Skeletal muscle satellite cell (primary cell): ENCODE measurements around the gene CCBE1.

ENCODE experiments used
- H3K27me3 ChIP-seq: 2 replicates; pipeline ENCODE4 v1.7.0; 2013; ENCODE audit warnings: low read length; ENCODE audit not compliant: control insufficient read depth, insufficient read depth
- H3K36me3 ChIP-seq: 2 replicates; pipeline ENCODE4 v1.7.0; 2013; ENCODE audit warnings: mild to moderate bottlenecking, control low read depth, low read length; ENCODE audit not compliant: insufficient read depth
- H3K4me1 ChIP-seq: 2 replicates; pipeline ENCODE4 v1.7.0; 2013; ENCODE audit warnings: low read length; ENCODE audit not compliant: control insufficient read depth, insufficient read depth
- H3K4me2 ChIP-seq: 2 replicates; pipeline ENCODE4 v1.7.0; 2013; ENCODE audit warnings: mild to moderate bottlenecking, low read length
- H3K4me3 ChIP-seq: 2 replicates; pipeline ENCODE4 v1.7.0; 2013; ENCODE audit warnings: low read length
- H3K9ac ChIP-seq: 2 replicates; pipeline ENCODE4 v1.7.0; 2013; ENCODE audit warnings: mild to moderate bottlenecking, low read depth, low read length, moderate library complexity
- H3K9me3 ChIP-seq: replicated peaks from 2 replicates; pipeline ENCODE4 v1.7.0; 2013; ENCODE audit warnings: mild to moderate bottlenecking, control low read depth, low read length

The CCBE1 gene

GRCh38 chr18:59631583-59632181 lies 65.5 kb downstream of the CCBE1 start:
- H3K4me1 ChIP-seq: no peaks in the 10 kb centered on the region
- no peak overlapping the region for H3K4me2 ChIP-seq
- H3K9ac ChIP-seq: no peak overlapping the region
- no peaks in the 10 kb centered on the region for H3K36me3 ChIP-seq
- H3K9me3 ChIP-seq: no peaks in the 10 kb centered on the region
- no peaks in the 10 kb centered on the region for H3K27me3 ChIP-seq
- no peak overlapping the region for H3K4me3 ChIP-seq

- Histone ChIP-seq H3K4me3 (no peak overlapping the region), H3K9me3 (no peaks in the 10 kb centered on the region), H3K27me3 (no peaks in the 10 kb centered on the region), H3K36me3 (no peaks in the 10 kb centered on the region), H3K4me1 (no peaks in the 10 kb centered on the region), H3K4me2 (no peak overlapping the region), H3K9ac (no peak overlapping the region)
Measured at GRCh38 chr18:59629894-59630293, 67.3 kb downstream of the CCBE1 start.

GRCh38 chr18:59628995-59629394 lies 68.2 kb downstream of the CCBE1 start:
- H3K4me1 ChIP-seq: peaks cover 8% of the 10 kb centered on the region

GRCh38 chr18:59627414-59627813 lies 69.8 kb downstream of the CCBE1 start:
- Histone ChIP-seq H3K4me1 (peaks cover 22% of the 10 kb centered on the region), H3K36me3 (no peaks in the 10 kb centered on the region), H3K27me3 (no peaks in the 10 kb centered on the region), H3K9me3 (no peaks in the 10 kb centered on the region), H3K4me2 (no peak overlapping the region), H3K9ac (no peak overlapping the region), H3K4me3 (no peak overlapping the region)

More at GRCh38 chr18:59628995-59629394, 68.2 kb downstream of the CCBE1 start:
- Histone ChIP-seq H3K27me3 (no peaks in the 10 kb centered on the region), H3K4me2 (no peak overlapping the region), H3K9me3 (no peaks in the 10 kb centered on the region), H3K9ac (no peak overlapping the region), H3K36me3 (no peaks in the 10 kb centered on the region), H3K4me3 (no peak overlapping the region)

- Histone ChIP-seq H3K9ac (no peak overlapping the region), H3K9me3 (no peaks in the 10 kb centered on the region), H3K4me3 (no peak overlapping the region), H3K4me1 (peaks cover 43% of the 10 kb centered on the region), H3K36me3 (no peaks in the 10 kb centered on the region), H3K27me3 (no peaks in the 10 kb centered on the region), H3K4me2 (peak overlapping the region; percentile 70)
Measured at GRCh38 chr18:59624369-59624765, 72.9 kb downstream of the CCBE1 start.

- no peaks in the 10 kb centered on the region for H3K36me3 ChIP-seq
- H3K4me2 ChIP-seq: peak overlapping the region; percentile 70
- H3K27me3 ChIP-seq: no peaks in the 10 kb centered on the region
- peaks cover 43% of the 10 kb centered on the region for H3K4me1 ChIP-seq
- H3K4me3 ChIP-seq: peak overlapping the region; percentile 26
- H3K9me3 ChIP-seq: no peaks in the 10 kb centered on the region
- H3K9ac ChIP-seq: peak overlapping the region; percentile 2
Measured at GRCh38 chr18:59623456-59624368, 73.5 kb downstream of the CCBE1 start.

- Histone ChIP-seq H3K4me2 (no peak overlapping the region), H3K36me3 (no peaks in the 10 kb centered on the region), H3K27me3 (no peaks in the 10 kb centered on the region), H3K9me3 (no peaks in the 10 kb centered on the region), H3K4me1 (peaks cover 63% of the 10 kb centered on the region), H3K4me3 (no peak overlapping the region), H3K9ac (no peak overlapping the region)
Measured at GRCh38 chr18:59621027-59621426, 76.2 kb downstream of the CCBE1 start.

GRCh38 chr18:59620381-59620780 lies 76.8 kb downstream of the CCBE1 start:
- H3K36me3 ChIP-seq: no peaks in the 10 kb centered on the region
- peaks cover 65% of the 10 kb centered on the region for H3K4me1 ChIP-seq
- H3K27me3 ChIP-seq: no peaks in the 10 kb centered on the region
- no peaks in the 10 kb centered on the region for H3K9me3 ChIP-seq
- H3K4me3 ChIP-seq: no peak overlapping the region
- no peak overlapping the region for H3K4me2 ChIP-seq
- no peak overlapping the region for H3K9ac ChIP-seq

- Histone ChIP-seq H3K27me3 (no peaks in the 10 kb centered on the region), H3K4me1 (peaks cover 65% of the 10 kb centered on the region), H3K36me3 (no peaks in the 10 kb centered on the region)
Measured at GRCh38 chr18:59619816-59620215, 77.4 kb downstream of the CCBE1 start.

GRCh38 chr18:59617468-59617932 lies 79.7 kb downstream of the CCBE1 start:
- H3K4me1 ChIP-seq: peaks cover 49% of the 10 kb centered on the region
- no peaks in the 10 kb centered on the region for H3K36me3 ChIP-seq
- H3K9me3 ChIP-seq: no peaks in the 10 kb centered on the region

More at GRCh38 chr18:59619816-59620215, 77.4 kb downstream of the CCBE1 start:
- no peak overlapping the region for H3K4me2 ChIP-seq
- no peak overlapping the region for H3K9ac ChIP-seq
- no peak overlapping the region for H3K4me3 ChIP-seq
- H3K9me3 ChIP-seq: no peaks in the 10 kb centered on the region

GRCh38 chr18:59616501-59616900 lies 80.7 kb downstream of the CCBE1 start:
- no peak overlapping the region for H3K4me2 ChIP-seq
- H3K9ac ChIP-seq: no peak overlapping the region
- no peaks in the 10 kb centered on the region for H3K9me3 ChIP-seq
- H3K4me1 ChIP-seq: peaks cover 46% of the 10 kb centered on the region
- H3K4me3 ChIP-seq: no peak overlapping the region
- H3K36me3 ChIP-seq: no peaks in the 10 kb centered on the region
- H3K27me3 ChIP-seq: no peaks in the 10 kb centered on the region

More at GRCh38 chr18:59617468-59617932, 79.7 kb downstream of the CCBE1 start:
- Histone ChIP-seq H3K27me3 (no peaks in the 10 kb centered on the region), H3K4me3 (no peak overlapping the region), H3K4me2 (no peak overlapping the region), H3K9ac (no peak overlapping the region)
